PC-3 (cell line): ENCODE results near the gene ANKRD23. TPM values are rescaled to one million over a fixed set of nuclear protein-coding genes. Genes with fewer than 3 reads are reported as not detected.

ENCODE experiments used
- ATAC-seq: fragments of 200-7000 bp; cut with Tn5 transposase; 2 replicates; pipeline ENCODE4 v1.9.1; 2020; ENCODE audit warnings: mild to moderate bottlenecking, moderate library complexity
- BruUV-seq: library from RNA; stranded (reverse); fragments of 400-500 nt; replicated peaks from 2 replicates; lab custom pipeline; 2021; lab: Mats Ljungman, UMichigan
- CTCF ChIA-PET: fragments of 300-600 bp; sonication (Branson Sonifier 250); formaldehyde crosslinking; loops from one replicate; lab custom pipeline; 2022; ENCODE audit warnings: antibody characterized with exemption; lab: Charles Lee
- POLR2A ChIA-PET: fragments of 300-600 bp; sonication (Branson Sonifier 250); formaldehyde crosslinking; loops from one replicate; lab custom pipeline; 2022; ENCODE audit warnings: antibody characterized with exemption; ENCODE audit not compliant: unreplicated experiment; lab: Charles Lee
- DNase-seq: peaks from one replicate; pipeline ENCODE4 v3.0.0-alpha.2; 2015
- H2AFZ ChIP-seq: fragments of 300-600 bp; sonication (generic); 2 replicates; pipeline ENCODE4 v1.6.0; 2016; ENCODE audit warnings: antibody characterized with exemption, low read length
- H3F3A ChIP-seq: fragments of 300-600 bp; sonication (generic); one replicate; pipeline ENCODE4 v1.6.0; 2017; ENCODE audit warnings: antibody characterized with exemption, low read length, control low read depth, mild to moderate bottlenecking; ENCODE audit not compliant: unreplicated experiment
- H3K27ac ChIP-seq: fragments of 300-600 bp; sonication (generic); 2 replicates; pipeline ENCODE4 v1.5.1; 2016; ENCODE audit warnings: mild to moderate bottlenecking, low read length
- H3K27me3 ChIP-seq: fragments of 300-600 bp; sonication (generic); 2 replicates; pipeline ENCODE4 v1.6.1; 2016; ENCODE audit warnings: low read length, mixed read lengths
- H3K36me3 ChIP-seq: fragments of 300-600 bp; sonication (generic); 2 replicates; pipeline ENCODE4 v1.6.1; 2016; ENCODE audit warnings: low read depth, mixed run types, low read length, mixed read lengths
- H3K4me1 ChIP-seq: fragments of 300-600 bp; sonication (generic); 2 replicates; pipeline ENCODE4 v1.5.1; 2016; ENCODE audit warnings: low read length; ENCODE audit not compliant: insufficient read depth
- H3K4me2 ChIP-seq: fragments of 300-600 bp; sonication (generic); 2 replicates; pipeline ENCODE4 v1.6.0; 2016; ENCODE audit warnings: low read length
- H3K4me3 ChIP-seq: fragments of 300-600 bp; sonication (generic); 2 replicates; pipeline ENCODE4 v1.5.1; 2016; ENCODE audit warnings: mild to moderate bottlenecking, low read length, mixed read lengths
- H3K79me2 ChIP-seq: fragments of 300-600 bp; sonication (generic); 2 replicates; pipeline ENCODE4 v1.6.1; 2017; ENCODE audit warnings: low read length, mixed read lengths
- H3K9ac ChIP-seq: fragments of 300-600 bp; sonication (generic); 2 replicates; pipeline ENCODE4 v1.6.0; 2016; ENCODE audit warnings: mild to moderate bottlenecking, low read length
- H3K9me2 ChIP-seq: fragments of 300-600 bp; sonication (generic); replicated peaks from 2 replicates; pipeline ENCODE4 v1.6.1; 2016; ENCODE audit warnings: mixed run types, low read length, mixed read lengths
- H3K9me3 ChIP-seq: fragments of 300-600 bp; sonication (generic); 2 replicates; pipeline ENCODE4 v1.6.1; 2016; ENCODE audit warnings: low read length, mixed read lengths
- H4K20me1 ChIP-seq: fragments of 300-600 bp; sonication (generic); 2 replicates; pipeline ENCODE4 v1.6.1; 2016; ENCODE audit warnings: low read length, mixed read lengths
- EZH2 ChIP-seq: fragments of 300-600 bp; sonication (generic); IDR thresholded peaks from one replicate; pipeline ENCODE4 v1.6.1; 2017; ENCODE audit warnings: antibody characterized with exemption, mild to moderate bottlenecking, low read length; ENCODE audit not compliant: unreplicated experiment
- EZH2phosphoT487 ChIP-seq: fragments of 300-600 bp; sonication (generic); IDR thresholded peaks from 2 replicates; pipeline ENCODE4 v1.6.1; 2018; ENCODE audit warnings: mild to moderate bottlenecking, antibody characterized with exemption, low read length, borderline replicate concordance
- intact Hi-C: fragments of 100-400 bp; cut with micrococcal nuclease; formaldehyde crosslinking; loops from 2 replicates; pipeline ENCODE4 v1.9.0; 2023
- total RNA-seq: library from RNA; depleted of rRNA; stranded (reverse); fragments of >200 nt; gene quantifications from 2 replicates; pipeline ENCODE4 v1.2.3, GENCODE V29; 2014
- TF ChIP-seq, protein P1 (sequence below): fragments of 300-600 bp; sonication (generic); conservative IDR thresholded peaks from 2 replicates; pipeline ENCODE4 v1.5.1; 2017; ENCODE audit warnings: antibody characterized with exemption, low read depth, mild to moderate bottlenecking, low read length

Gene ANKRD23
- total RNA-seq, 1 experiment from 2014 or later: 8.2 TPM

DNA sequence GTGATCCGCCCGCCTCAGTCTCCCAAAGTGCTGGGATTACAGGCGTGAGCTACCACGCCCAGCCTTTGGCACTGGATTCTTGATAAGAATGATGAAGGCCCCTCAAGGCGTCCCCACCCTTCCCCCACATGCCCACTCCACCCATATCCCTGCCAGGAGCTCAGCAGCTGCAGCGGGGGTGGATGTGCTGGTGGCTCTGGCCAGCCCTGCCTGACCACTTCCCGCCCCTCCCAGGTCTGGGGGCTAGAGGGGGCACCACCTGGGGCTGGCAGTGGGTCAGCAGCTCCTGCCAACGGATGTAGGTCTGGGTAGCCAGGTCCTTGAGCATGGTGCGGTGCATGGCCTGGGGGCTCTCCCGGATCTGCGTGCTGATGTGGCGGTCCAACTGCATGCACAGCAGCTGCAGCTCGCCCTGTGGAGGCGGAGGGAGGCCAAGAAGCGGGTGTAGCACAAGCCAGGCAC lies 33.8 kb upstream of the ANKRD23 start:
- Histone ChIP-seq H3F3A (no peaks in the 10 kb centered on the region), H3K79me2 (no peaks in the 10 kb centered on the region), H3K27me3 (no peaks in the 10 kb centered on the region), H3K27ac (no peak overlapping the region), H3K9me3 (no peaks in the 10 kb centered on the region), H3K4me2 (no peak overlapping the region), H2AFZ (no peak overlapping the region), H3K9me2 (no peaks in the 10 kb centered on the region), H3K4me1 (peaks cover 36% of the 10 kb centered on the region), H4K20me1 (no peaks in the 10 kb centered on the region), H3K4me3 (no peak overlapping the region), H3K9ac (no peak overlapping the region), H3K36me3 (no peaks in the 10 kb centered on the region)
- no peak for ATAC-seq
- ChIA-PET POLR2A (interaction anchor here (0.6 kb wide), 1 partner anchor 11 kb away, joined by 3 read pairs; no protein-coding TSS in a partner anchor), CTCF (no interaction called here)
- DNase-seq: no peak
- TF ChIP-seq EZH2 (no peak), EZH2phosphoT487 (no peak)
- TF ChIP-seq, protein P1, sequence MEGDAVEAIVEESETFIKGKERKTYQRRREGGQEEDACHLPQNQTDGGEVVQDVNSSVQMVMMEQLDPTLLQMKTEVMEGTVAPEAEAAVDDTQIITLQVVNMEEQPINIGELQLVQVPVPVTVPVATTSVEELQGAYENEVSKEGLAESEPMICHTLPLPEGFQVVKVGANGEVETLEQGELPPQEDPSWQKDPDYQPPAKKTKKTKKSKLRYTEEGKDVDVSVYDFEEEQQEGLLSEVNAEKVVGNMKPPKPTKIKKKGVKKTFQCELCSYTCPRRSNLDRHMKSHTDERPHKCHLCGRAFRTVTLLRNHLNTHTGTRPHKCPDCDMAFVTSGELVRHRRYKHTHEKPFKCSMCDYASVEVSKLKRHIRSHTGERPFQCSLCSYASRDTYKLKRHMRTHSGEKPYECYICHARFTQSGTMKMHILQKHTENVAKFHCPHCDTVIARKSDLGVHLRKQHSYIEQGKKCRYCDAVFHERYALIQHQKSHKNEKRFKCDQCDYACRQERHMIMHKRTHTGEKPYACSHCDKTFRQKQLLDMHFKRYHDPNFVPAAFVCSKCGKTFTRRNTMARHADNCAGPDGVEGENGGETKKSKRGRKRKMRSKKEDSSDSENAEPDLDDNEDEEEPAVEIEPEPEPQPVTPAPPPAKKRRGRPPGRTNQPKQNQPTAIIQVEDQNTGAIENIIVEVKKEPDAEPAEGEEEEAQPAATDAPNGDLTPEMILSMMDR: no peak
- intact Hi-C loops: no loop called here
- no TSS peak for BruUV-seq

DNA sequence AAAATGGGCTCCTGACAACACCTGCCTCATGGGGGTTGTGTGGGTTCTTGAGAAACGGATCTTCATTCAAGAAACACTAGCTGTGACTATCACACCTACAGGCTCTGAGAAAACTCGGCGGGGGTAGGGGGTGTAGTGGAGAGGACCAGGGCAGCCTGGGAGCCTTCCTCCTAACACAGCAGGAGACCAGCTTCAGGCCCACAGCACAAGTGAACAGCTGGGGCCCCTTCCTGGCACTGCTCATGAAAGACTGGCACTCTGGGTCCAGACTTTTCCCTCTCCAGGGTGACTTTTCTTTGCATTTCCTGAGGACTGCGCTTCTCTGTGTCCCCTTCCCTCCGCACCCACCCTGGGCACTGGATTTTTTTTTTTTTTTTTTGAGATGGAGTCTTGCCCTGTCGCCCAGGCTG lies 33.2 kb upstream of the ANKRD23 start:
- no peaks in the 10 kb centered on the region for H3K79me2 ChIP-seq
- no peaks in the 10 kb centered on the region for H3F3A ChIP-seq
- POLR2A ChIA-PET: interaction anchor here (0.6 kb wide), 1 partner anchor 48 kb away, joined by 5 read pairs; no protein-coding TSS in a partner anchor
- DNase-seq (no peak), ATAC-seq (no peak)
- peaks cover 38% of the 10 kb centered on the region for H3K4me1 ChIP-seq
- H3K9me2 ChIP-seq: no peaks in the 10 kb centered on the region
- H3K27ac ChIP-seq: no peak overlapping the region
- no peaks in the 10 kb centered on the region for H3K27me3 ChIP-seq
- no TSS peak for BruUV-seq
- TF ChIP-seq EZH2: no peak
- TF ChIP-seq, protein P1: no peak
- TF ChIP-seq EZH2phosphoT487: no peak
- 0 out of 2 replicates have a peak overlapping the region, but pooled peaks have one; percentile 45 for H3K4me2 ChIP-seq
- no peak overlapping the region for H3K4me3 ChIP-seq
- H2AFZ ChIP-seq: no peak overlapping the region
- no peak overlapping the region for H3K9ac ChIP-seq
- no peaks in the 10 kb centered on the region for H3K9me3 ChIP-seq
- intact Hi-C loops: no loop called here
- CTCF ChIA-PET: no interaction called here
- no peaks in the 10 kb centered on the region for H3K36me3 ChIP-seq
- H4K20me1 ChIP-seq: no peaks in the 10 kb centered on the region

DNA sequence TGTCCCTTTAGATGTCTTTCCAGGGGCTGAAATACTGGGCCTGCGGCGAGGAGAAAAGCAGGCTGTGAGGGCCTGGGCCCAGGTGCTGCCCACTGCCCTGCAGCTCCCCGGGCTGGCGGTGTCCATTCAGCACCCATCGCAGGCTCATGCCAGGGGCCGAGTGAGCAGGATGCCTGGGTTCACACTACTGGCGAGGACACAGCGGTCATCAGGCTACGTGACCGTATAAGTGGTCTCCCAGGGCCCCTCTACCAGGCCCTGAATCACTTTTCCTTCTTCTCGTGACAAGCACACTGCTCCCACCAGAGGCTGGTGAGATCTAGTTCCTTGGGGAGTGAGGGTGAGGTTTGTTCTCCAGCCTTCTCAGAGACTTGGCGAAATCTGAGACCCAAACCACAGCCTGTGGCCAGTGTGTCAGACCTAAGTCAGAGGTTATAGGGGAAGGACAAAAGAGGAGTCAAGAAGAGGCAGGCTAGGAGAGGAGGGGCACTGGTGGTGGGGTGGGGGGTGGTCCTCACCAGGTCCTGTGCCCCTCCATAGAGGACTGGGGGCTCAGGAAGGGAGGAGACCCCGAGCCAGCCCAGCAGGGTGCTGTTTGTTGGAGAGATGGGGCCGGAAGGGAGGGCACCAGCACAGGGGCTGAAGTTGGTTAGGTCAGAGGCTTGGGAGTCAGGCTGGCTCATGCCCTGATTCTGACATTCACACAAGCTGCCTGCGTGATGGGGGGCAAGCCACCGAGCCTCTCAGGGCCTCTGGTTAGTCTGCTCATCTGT lies 32.6 kb upstream of the ANKRD23 start:
- ATAC-seq: peak; percentile 72
- no TSS peak for BruUV-seq
- POLR2A ChIA-PET: no interaction called here

More for the DNA sequence above, 32.6 kb upstream of the ANKRD23 start:
- DNase-seq: peak; percentile 68
- Histone ChIP-seq H3K4me1 (peaks cover 38% of the 10 kb centered on the region), H3K4me3 (no peak overlapping the region), H3F3A (no peaks in the 10 kb centered on the region), H3K79me2 (no peaks in the 10 kb centered on the region), H3K9me2 (no peaks in the 10 kb centered on the region), H3K27me3 (no peaks in the 10 kb centered on the region), H3K9me3 (no peaks in the 10 kb centered on the region), H3K9ac (no peak overlapping the region), H3K4me2 (peak overlapping the region; percentile 45; the same call in 1 of the 2 replicates), H2AFZ (no peak overlapping the region), H3K27ac (peak overlapping the region; percentile 61), H4K20me1 (no peaks in the 10 kb centered on the region), H3K36me3 (no peaks in the 10 kb centered on the region)
- intact Hi-C loops: no loop called here
- CTCF ChIA-PET: no interaction called here
- no peak for TF ChIP-seq EZH2phosphoT487
- no peak for TF ChIP-seq EZH2
- TF ChIP-seq, protein P1: no peak
